HepG2 (cell line): Measurements from ENCODE around the gene SLC7A6OS. TPM values are rescaled to one million over a fixed set of nuclear protein-coding genes. Genes with fewer than 3 reads are reported as not detected.

ENCODE experiments used
- CEBPG ChIP-seq: IDR thresholded peaks from 2 replicates; pipeline ENCODE4 v1.6.1; 2016
- DNMT1 ChIP-seq: sonication (generic); formaldehyde crosslinking; IDR thresholded peaks from 2 replicates; pipeline ENCODE4 v1.5.1; 2020; ENCODE audit warnings: mild to moderate bottlenecking, missing genetic modification reagents
- ESRRA ChIP-seq: sonication (generic); formaldehyde crosslinking; IDR thresholded peaks from 2 replicates; pipeline ENCODE4 v1.5.1; 2020; ENCODE audit warnings: mild to moderate bottlenecking, low read depth, missing genetic modification reagents
- GATAD1 ChIP-seq: IDR thresholded peaks from 2 replicates; pipeline ENCODE4 v1.6.1; 2016; ENCODE audit warnings: missing genetic modification reagents, missing compliant biosample characterization
- KLF15 ChIP-seq: sonication (generic); formaldehyde crosslinking; IDR thresholded peaks from 2 replicates; pipeline ENCODE4 v1.8.1; 2023; ENCODE audit warnings: borderline replicate concordance, mild to moderate bottlenecking, inconsistent platforms, missing genetic modification reagents, mixed read lengths
- MAF1 ChIP-seq: sonication (generic); formaldehyde crosslinking; IDR thresholded peaks from 2 replicates; pipeline ENCODE4 v1.5.0; 2020; ENCODE audit warnings: missing genetic modification reagents, borderline replicate concordance
- MIXL1 ChIP-seq: IDR thresholded peaks from 2 replicates; pipeline ENCODE4 v1.6.1; 2016
- MYNN ChIP-seq: sonication (generic); formaldehyde crosslinking; IDR thresholded peaks from 2 replicates; pipeline ENCODE4 v1.4.0; 2020; ENCODE audit warnings: mild to moderate bottlenecking, low read depth, missing genetic modification reagents
- PHF21A ChIP-seq: sonication (generic); formaldehyde crosslinking; IDR thresholded peaks from 2 replicates; pipeline ENCODE4 v1.5.0; 2020; ENCODE audit warnings: mild to moderate bottlenecking, missing genetic modification reagents
- SMAD3 ChIP-seq: sonication (generic); formaldehyde crosslinking; IDR thresholded peaks from 2 replicates; pipeline ENCODE4 v1.4.0; 2020; ENCODE audit warnings: missing genetic modification reagents
- SMC3 ChIP-seq: IDR thresholded peaks from 2 replicates; pipeline ENCODE4 v1.6.1; 2011; ENCODE audit warnings: low read length, improper control_type of control experiment
- SOX13 ChIP-seq, 3 experiments: fragments of 450-650 bp in 1 of 3; sonication (generic) in 1 of 3; formaldehyde crosslinking in 1 of 3; IDR thresholded peaks in 2 of 3; conservative IDR thresholded peaks in 1 of 3; 2 replicates each; pipeline versions ENCODE4 v1.5.0 to v1.6.1; 2016 to 2020; ENCODE audit warnings: antibody characterized with exemption in 1 of 3, mild to moderate bottlenecking in 1 of 3, missing compliant biosample characterization in 1 of 3, missing genetic modification reagents in 1 of 3, moderate library complexity in 1 of 3
- SP2 ChIP-seq: sonication (generic); formaldehyde crosslinking; IDR thresholded peaks from 2 replicates; pipeline ENCODE4 v1.5.1; 2020; ENCODE audit warnings: mild to moderate bottlenecking, missing genetic modification reagents
- SP5 ChIP-seq: IDR thresholded peaks from 2 replicates; pipeline ENCODE4 v1.6.1; 2016; ENCODE audit warnings: low read depth, borderline replicate concordance
- TBX2 ChIP-seq: sonication (generic); formaldehyde crosslinking; IDR thresholded peaks from 2 replicates; pipeline ENCODE4 v1.5.0; 2020; ENCODE audit warnings: missing genetic modification reagents, mild to moderate bottlenecking, borderline replicate concordance
- TOPORS ChIP-seq: sonication (generic); formaldehyde crosslinking; IDR thresholded peaks from 2 replicates; pipeline ENCODE4 v1.8.0; 2023; ENCODE audit warnings: mild to moderate bottlenecking, missing genetic modification reagents
- ZNF230 ChIP-seq: sonication (generic); formaldehyde crosslinking; IDR thresholded peaks from 2 replicates; pipeline ENCODE4 v1.4.0; 2020; ENCODE audit warnings: mild to moderate bottlenecking, missing genetic modification reagents
- ZNF260 ChIP-seq: sonication (generic); formaldehyde crosslinking; IDR thresholded peaks from 2 replicates; pipeline ENCODE4 v1.4.0; 2020; ENCODE audit warnings: missing genetic modification reagents, low read depth, mild to moderate bottlenecking, borderline replicate concordance
- ZNF501 ChIP-seq: sonication (generic); formaldehyde crosslinking; IDR thresholded peaks from 2 replicates; pipeline ENCODE4 v1.5.1; 2020; ENCODE audit warnings: mild to moderate bottlenecking, moderate library complexity, missing genetic modification reagents
- ZNF564 ChIP-seq: sonication (generic); formaldehyde crosslinking; IDR thresholded peaks from 2 replicates; pipeline ENCODE4 v1.8.1; 2023; ENCODE audit warnings: mild to moderate bottlenecking, missing genetic modification reagents
- ZNF775 ChIP-seq: sonication (generic); formaldehyde crosslinking; IDR thresholded peaks from 2 replicates; pipeline ENCODE4 v1.4.0; 2020; ENCODE audit warnings: missing genetic modification reagents, mild to moderate bottlenecking, moderate library complexity, borderline replicate concordance
- ZNF83 ChIP-seq: sonication (generic); formaldehyde crosslinking; IDR thresholded peaks from 2 replicates; pipeline ENCODE4 v1.4.0; 2020; ENCODE audit warnings: missing genetic modification reagents, mild to moderate bottlenecking, borderline replicate concordance
- ZNF841 ChIP-seq: sonication (generic); formaldehyde crosslinking; IDR thresholded peaks from 2 replicates; pipeline ENCODE4 v1.8.1; 2023; ENCODE audit warnings: missing genetic modification reagents, borderline replicate concordance
- ZSCAN20 ChIP-seq: sonication (generic); formaldehyde crosslinking; IDR thresholded peaks from 2 replicates; pipeline ENCODE4 v1.4.0; 2020; ENCODE audit warnings: missing genetic modification reagents, mild to moderate bottlenecking, borderline replicate concordance
- polyA plus RNA-seq, 8 experiments: library from polyadenylated mRNA; depleted of rRNA in 3 of 8; stranded (reverse) in 7 of 8; unstranded in 1 of 8; fragments of >200 nt; fragmentation: Illumina TruSeq in 4 of 8; extraction: Trizol in 4 of 8; gene quantifications; 2 replicates each; pipeline versions ENCODE4 v1.2.1 to v1.2.3, GENCODE V29; 2011 to 2016; ENCODE audit warnings: low read depth in 4 of 8, missing spikeins in 1 of 8, mixed read lengths in 1 of 8; ENCODE audit not compliant: insufficient read depth in 1 of 8
- total RNA-seq, 5 experiments: library from RNA; depleted of rRNA; stranded (reverse); fragments of >200 nt; fragmentation: Illumina TruSeq; extraction: Trizol; gene quantifications; 2 replicates each; pipeline ENCODE4 v1.2.3, GENCODE V29; 2016; ENCODE audit warnings: low read depth in 1 of 5
- TF ChIP-seq, protein P1 (sequence below): IDR thresholded peaks from 2 replicates; pipeline ENCODE4 v1.6.1; 2016
- TF ChIP-seq, protein P2 (sequence below): sonication (generic); formaldehyde crosslinking; IDR thresholded peaks from 2 replicates; pipeline ENCODE4 v1.5.1; 2020; ENCODE audit warnings: missing genetic modification reagents, mild to moderate bottlenecking, borderline replicate concordance
- TF ChIP-seq, protein P3 (sequence below): sonication (generic); formaldehyde crosslinking; IDR thresholded peaks from 2 replicates; pipeline ENCODE4 v1.4.0; 2020; ENCODE audit warnings: low read depth, mild to moderate bottlenecking, missing genetic modification reagents

SLC7A6OS gene
- total and polyA plus RNA-seq, 2 of the 13 experiments (the other 11 are each of a cell fraction or from before 2014, with no cell fraction given), result 11.2 to 21.5 TPM

DNA sequence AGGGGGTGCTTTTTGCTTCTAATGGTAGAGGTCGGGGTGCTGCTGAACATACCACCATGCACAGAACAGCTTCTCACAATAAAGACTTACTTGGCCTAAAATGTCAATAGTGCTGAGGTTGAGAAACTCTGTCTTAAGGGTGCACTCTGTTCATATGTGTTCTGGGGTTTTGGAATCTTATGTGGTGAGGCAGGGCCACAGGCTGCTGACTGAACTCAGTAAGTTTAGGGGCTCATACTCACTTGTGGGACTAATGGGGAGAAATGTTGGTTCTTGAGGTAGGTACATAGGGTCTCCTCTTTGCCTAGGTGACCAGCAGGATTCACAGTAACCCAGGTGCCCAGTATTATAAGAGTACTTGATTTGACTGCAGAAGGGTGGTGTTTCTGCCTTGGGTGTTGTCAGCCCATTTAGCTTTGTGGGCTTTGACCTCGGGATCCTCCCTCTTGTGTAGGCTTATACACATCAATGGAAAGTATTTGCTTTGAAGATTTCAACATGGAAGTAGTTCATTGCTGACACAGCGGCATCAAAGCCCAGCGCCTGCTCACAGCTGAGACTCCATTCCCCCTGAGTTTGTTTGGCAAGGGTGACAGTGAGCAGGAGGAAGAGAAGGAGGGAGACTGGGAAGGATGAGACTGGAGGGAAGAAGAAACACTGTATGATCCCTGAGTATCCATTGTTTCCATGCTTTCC is 29.2 kb downstream of the SLC7A6OS start (continued):
- TF ChIP-seq TBX2 (CRISPR knock-in tag), result peak; percentile 98
- TF ChIP-seq ZSCAN20 (CRISPR knock-in tag), result no peak
- peak; percentile 59 for TF ChIP-seq SMC3
- peak; percentile 92; the same call in 1 of the 2 replicates for TF ChIP-seq SMAD3 (CRISPR knock-in tag)
- TF ChIP-seq PHF21A (CRISPR knock-in tag), result peak; percentile 96
- TF ChIP-seq MIXL1, result peak; percentile 82
- no peak for TF ChIP-seq SP2 (CRISPR knock-in tag)
- 0 out of 2 replicates have a peak, but pooled peaks have one; percentile 63 for TF ChIP-seq ZNF501
- peak; percentile 89; the same call in 1 of the 2 replicates for TF ChIP-seq ZNF775 (CRISPR knock-in tag)
- TF ChIP-seq KLF15 (CRISPR knock-in tag), result no peak; the same call in 1 of the 2 replicates
- peak; percentile 76 for TF ChIP-seq GATAD1 (CRISPR knock-in tag)
- TF ChIP-seq ZNF260 (CRISPR knock-in tag), result no peak
- no peak for TF ChIP-seq ZNF83 (CRISPR knock-in tag)
- TF ChIP-seq TOPORS (CRISPR knock-in tag), result 0 out of 2 replicates have a peak, but pooled peaks have one; percentile 56
- TF ChIP-seq MYNN (CRISPR knock-in tag), result 0 out of 2 replicates have a peak, but pooled peaks have one; percentile 50
- TF ChIP-seq, protein P1, sequence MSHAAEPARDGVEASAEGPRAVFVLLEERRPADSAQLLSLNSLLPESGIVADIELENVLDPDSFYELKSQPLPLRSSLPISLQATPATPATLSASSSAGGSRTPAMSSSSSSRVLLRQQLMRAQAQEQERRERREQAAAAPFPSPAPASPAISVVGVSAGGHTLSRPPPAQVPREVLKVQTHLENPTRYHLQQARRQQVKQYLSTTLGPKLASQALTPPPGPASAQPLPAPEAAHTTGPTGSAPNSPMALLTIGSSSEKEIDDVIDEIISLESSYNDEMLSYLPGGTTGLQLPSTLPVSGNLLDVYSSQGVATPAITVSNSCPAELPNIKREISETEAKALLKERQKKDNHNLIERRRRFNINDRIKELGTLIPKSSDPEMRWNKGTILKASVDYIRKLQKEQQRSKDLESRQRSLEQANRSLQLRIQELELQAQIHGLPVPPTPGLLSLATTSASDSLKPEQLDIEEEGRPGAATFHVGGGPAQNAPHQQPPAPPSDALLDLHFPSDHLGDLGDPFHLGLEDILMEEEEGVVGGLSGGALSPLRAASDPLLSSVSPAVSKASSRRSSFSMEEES (CRISPR knock-in tag), result peak; percentile 76
- TF ChIP-seq ZNF230 (CRISPR knock-in tag), result 0 out of 2 replicates have a peak, but pooled peaks have one; percentile 61
- no peak for TF ChIP-seq DNMT1 (CRISPR knock-in tag)
- TF ChIP-seq MAF1 (CRISPR knock-in tag), result no peak
- peak; percentile 77 for TF ChIP-seq ZNF564 (CRISPR knock-in tag)
- TF ChIP-seq, protein P2, sequence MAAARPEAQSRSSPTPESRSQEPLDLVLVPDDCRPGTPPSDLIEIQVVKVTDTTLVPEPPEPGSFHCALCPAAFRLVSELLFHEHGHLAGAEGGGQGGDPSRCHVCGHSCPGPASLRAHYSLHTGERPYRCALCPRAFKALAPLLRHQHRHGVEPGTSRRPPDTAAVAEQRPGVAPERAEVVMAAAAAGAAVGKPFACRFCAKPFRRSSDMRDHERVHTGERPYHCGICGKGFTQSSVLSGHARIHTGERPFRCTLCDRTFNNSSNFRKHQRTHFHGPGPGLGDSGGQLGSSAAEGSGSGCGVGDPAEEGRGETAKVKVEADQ (CRISPR knock-in tag), result peak; percentile 76
- peak; percentile 86 for TF ChIP-seq SOX13 (IDR thresholded peaks at IDR 0.05)
- peak in 1 of 2 experiments; percentile 93; a peak in 2 of 4 replicates for TF ChIP-seq SOX13 (CRISPR knock-in tag; conservative IDR thresholded peaks at IDR 0.05 in 1 of 2, IDR thresholded peaks at IDR 0.05 in 1 of 2)
- peak; percentile 88 for TF ChIP-seq CEBPG (CRISPR knock-in tag)
- TF ChIP-seq ZNF841 (CRISPR knock-in tag), result no peak
- TF ChIP-seq, protein P3, sequence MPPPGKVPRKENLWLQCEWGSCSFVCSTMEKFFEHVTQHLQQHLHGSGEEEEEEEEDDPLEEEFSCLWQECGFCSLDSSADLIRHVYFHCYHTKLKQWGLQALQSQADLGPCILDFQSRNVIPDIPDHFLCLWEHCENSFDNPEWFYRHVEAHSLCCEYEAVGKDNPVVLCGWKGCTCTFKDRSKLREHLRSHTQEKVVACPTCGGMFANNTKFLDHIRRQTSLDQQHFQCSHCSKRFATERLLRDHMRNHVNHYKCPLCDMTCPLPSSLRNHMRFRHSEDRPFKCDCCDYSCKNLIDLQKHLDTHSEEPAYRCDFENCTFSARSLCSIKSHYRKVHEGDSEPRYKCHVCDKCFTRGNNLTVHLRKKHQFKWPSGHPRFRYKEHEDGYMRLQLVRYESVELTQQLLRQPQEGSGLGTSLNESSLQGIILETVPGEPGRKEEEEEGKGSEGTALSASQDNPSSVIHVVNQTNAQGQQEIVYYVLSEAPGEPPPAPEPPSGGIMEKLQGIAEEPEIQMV (CRISPR knock-in tag), result peak; percentile 84; the same call in 1 of the 2 replicates
- peak; percentile 99 for TF ChIP-seq SP5 (CRISPR knock-in tag)
- 0 out of 2 replicates have a peak, but pooled peaks have one; percentile 63 for TF ChIP-seq ESRRA
